Progenitor cell of endocrine pancreas (in vitro differentiated cells): Measurements from ENCODE around the gene AP2B1. TPM values are rescaled to one million over a fixed set of nuclear protein-coding genes. Genes with fewer than 3 reads are reported as not detected.

Experiments
- DNase-seq: peaks from one replicate; pipeline ENCODE4 v3.0.0; 2021; ENCODE audit warnings: low spot score; ENCODE audit not compliant: unreplicated experiment
- H3K27ac Mint-ChIP-seq: 2 replicates; pipeline ENCODE4 v1.8.0; 2021; ENCODE audit warnings: mild to moderate bottlenecking, moderate library complexity, mixed read lengths
- H3K27me3 Mint-ChIP-seq: 2 replicates; pipeline ENCODE4 v1.8.0; 2021; ENCODE audit warnings: mixed read lengths
- H3K36me3 Mint-ChIP-seq: 2 replicates; pipeline ENCODE4 v1.8.0; 2022; ENCODE audit warnings: mixed read lengths; ENCODE audit not compliant: insufficient read depth
- H3K4me1 Mint-ChIP-seq: 2 replicates; pipeline ENCODE4 v1.8.0; 2021; ENCODE audit warnings: low read depth, mixed read lengths
- H3K4me3 Mint-ChIP-seq: 2 replicates; pipeline ENCODE4 v1.8.0; 2021; ENCODE audit warnings: low read depth, mild to moderate bottlenecking, moderate library complexity, mixed read lengths
- H3K9me3 Mint-ChIP-seq: 2 replicates; pipeline ENCODE4 v1.8.0; 2021; ENCODE audit warnings: low read depth, mixed read lengths
- CTCF ChIP-seq: fragments of 200-600 bp; sonication (generic); IDR thresholded peaks from one replicate; pipeline ENCODE4 v1.5.0; 2021; ENCODE audit warnings: antibody characterized with exemption, mild to moderate bottlenecking; ENCODE audit not compliant: unreplicated experiment
- total RNA-seq: library from RNA; stranded (reverse); gene quantifications from 2 replicates; pipeline ENCODE4 v1.2.1, GENCODE V29; 2021

AP2B1 gene
- total RNA-seq, 1 donor from 2014 or later, result 194 TPM

- no peak for TF ChIP-seq CTCF
- peaks cover 22% of the 10 kb centered on the region for H3K27me3 Mint-ChIP-seq
- no peak overlapping the region for H3K4me3 Mint-ChIP-seq
Measured at GRCh38 chr17:35584061-35584460, 3.1 kb upstream of the AP2B1 start.

GRCh38 chr17:35586569-35587073 lies 501 bp upstream of the AP2B1 start:
- no peak for DNase-seq
- Mint-ChIP-seq H3K9me3 (no peaks in the 10 kb centered on the region), H3K4me1 (peaks cover 18% of the 10 kb centered on the region), H3K36me3 (no peaks in the 10 kb centered on the region), H3K27me3 (peaks cover 22% of the 10 kb centered on the region), H3K27ac (peak overlapping the region; percentile 99), H3K4me3 (peak overlapping the region; percentile 97)
- no peak for TF ChIP-seq CTCF

More at GRCh38 chr17:35584061-35584460, 3.1 kb upstream of the AP2B1 start:
- Mint-ChIP-seq H3K36me3 (no peaks in the 10 kb centered on the region), H3K4me1 (peaks cover 17% of the 10 kb centered on the region), H3K9me3 (no peaks in the 10 kb centered on the region), H3K27ac (no peak overlapping the region)
- no peak for DNase-seq

- Mint-ChIP-seq H3K27me3 (peaks cover 15% of the 10 kb centered on the region), H3K27ac (peak overlapping the region; percentile 91), H3K4me3 (peak overlapping the region; percentile 97), H3K36me3 (no peaks in the 10 kb centered on the region), H3K4me1 (peaks cover 18% of the 10 kb centered on the region), H3K9me3 (no peaks in the 10 kb centered on the region)
- DNase-seq, result no peak
- no peak for TF ChIP-seq CTCF
Measured at GRCh38 chr17:35588196-35588920, 1.2 kb downstream of the AP2B1 start.

- Mint-ChIP-seq H3K4me3 (no peak overlapping the region), H3K9me3 (no peaks in the 10 kb centered on the region), H3K36me3 (peaks cover 23% of the 10 kb centered on the region), H3K27ac (no peak overlapping the region), H3K27me3 (no peaks in the 10 kb centered on the region), H3K4me1 (no peaks in the 10 kb centered on the region)
- no peak for DNase-seq
- TF ChIP-seq CTCF, result no peak
Measured at GRCh38 chr17:35596072-35596471, 8.9 kb downstream of the AP2B1 start.

GRCh38 chr17:35596530-35597233 lies 9.6 kb downstream of the AP2B1 start:
- Mint-ChIP-seq H3K27ac (no peak overlapping the region), H3K27me3 (no peaks in the 10 kb centered on the region), H3K36me3 (peaks cover 23% of the 10 kb centered on the region), H3K4me3 (no peak overlapping the region), H3K4me1 (no peaks in the 10 kb centered on the region), H3K9me3 (no peaks in the 10 kb centered on the region)
- no peak for DNase-seq
- no peak for TF ChIP-seq CTCF
